Chondrocyte (in vitro differentiated cells): ENCODE results near the gene TYRP1. TPM values are rescaled to one million over a fixed set of nuclear protein-coding genes. Genes with fewer than 3 reads are reported as not detected.

Experiments
- DNase-seq: peaks from one replicate; pipeline ENCODE4 v3.0.0; 2021; ENCODE audit warnings: mixed read lengths, low spot score
- H3K27ac Mint-ChIP-seq: one replicate; pipeline ENCODE4 v1.8.0; 2021; ENCODE audit warnings: mild to moderate bottlenecking, moderate library complexity, mixed read lengths; ENCODE audit not compliant: unreplicated experiment
- H3K27me3 Mint-ChIP-seq: 2 replicates; pipeline ENCODE4 v1.8.0; 2021; ENCODE audit warnings: low read depth, mixed read lengths
- H3K36me3 Mint-ChIP-seq: 2 replicates; pipeline ENCODE4 v1.8.0; 2021; ENCODE audit warnings: low read depth, mixed read lengths
- H3K4me1 Mint-ChIP-seq: 2 replicates; pipeline ENCODE4 v1.8.0; 2021; ENCODE audit warnings: low read depth, mild to moderate bottlenecking, mixed read lengths
- H3K4me3 Mint-ChIP-seq: one replicate; pipeline ENCODE4 v1.8.0; 2021; ENCODE audit warnings: mild to moderate bottlenecking, moderate library complexity, mixed read lengths; ENCODE audit not compliant: unreplicated experiment
- H3K9me3 Mint-ChIP-seq: 2 replicates; pipeline ENCODE4 v1.8.0; 2021; ENCODE audit warnings: low read depth, mixed read lengths
- total RNA-seq: library from RNA; stranded (reverse); gene quantifications from 3 replicates; pipeline ENCODE4 v1.2.1, GENCODE V29; 2021
- TF ChIP-seq, protein P1 (sequence below): fragments of 200-600 bp; sonication (generic); IDR thresholded peaks from 2 replicates; pipeline ENCODE4 v1.5.0; 2021; ENCODE audit warnings: antibody characterized with exemption, mild to moderate bottlenecking, moderate library complexity

The TYRP1 gene
- total RNA-seq, 1 donor from 2014 or later = 0.10 TPM

DNA sequence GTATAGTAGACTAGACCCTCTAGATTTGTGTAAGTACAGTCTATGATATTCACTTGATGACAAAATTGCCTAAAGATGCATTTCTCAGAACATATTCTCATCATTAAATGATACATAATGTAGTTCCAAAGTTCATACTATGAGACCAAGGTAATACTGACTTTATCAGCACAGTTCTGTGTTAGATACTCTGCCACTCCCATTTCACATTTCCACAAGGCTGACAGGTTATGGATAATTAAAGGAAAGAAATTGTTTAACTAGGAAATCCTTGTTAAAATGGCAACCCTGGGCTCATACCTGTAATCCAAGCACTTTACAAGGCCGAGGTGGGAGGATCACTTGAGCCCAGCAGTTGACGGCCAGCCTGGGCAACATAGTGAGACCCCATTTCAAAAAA, 33.6 kb downstream of the TYRP1 start:
- DNase-seq = no peak
- Mint-ChIP-seq H3K36me3 (no peaks in the 10 kb centered on the region), H3K27ac (no peak overlapping the region), H3K27me3 (no peaks in the 10 kb centered on the region), H3K9me3 (peaks cover 2% of the 10 kb centered on the region), H3K4me3 (no peak overlapping the region), H3K4me1 (peaks cover 26% of the 10 kb centered on the region)
- TF ChIP-seq, protein P1, sequence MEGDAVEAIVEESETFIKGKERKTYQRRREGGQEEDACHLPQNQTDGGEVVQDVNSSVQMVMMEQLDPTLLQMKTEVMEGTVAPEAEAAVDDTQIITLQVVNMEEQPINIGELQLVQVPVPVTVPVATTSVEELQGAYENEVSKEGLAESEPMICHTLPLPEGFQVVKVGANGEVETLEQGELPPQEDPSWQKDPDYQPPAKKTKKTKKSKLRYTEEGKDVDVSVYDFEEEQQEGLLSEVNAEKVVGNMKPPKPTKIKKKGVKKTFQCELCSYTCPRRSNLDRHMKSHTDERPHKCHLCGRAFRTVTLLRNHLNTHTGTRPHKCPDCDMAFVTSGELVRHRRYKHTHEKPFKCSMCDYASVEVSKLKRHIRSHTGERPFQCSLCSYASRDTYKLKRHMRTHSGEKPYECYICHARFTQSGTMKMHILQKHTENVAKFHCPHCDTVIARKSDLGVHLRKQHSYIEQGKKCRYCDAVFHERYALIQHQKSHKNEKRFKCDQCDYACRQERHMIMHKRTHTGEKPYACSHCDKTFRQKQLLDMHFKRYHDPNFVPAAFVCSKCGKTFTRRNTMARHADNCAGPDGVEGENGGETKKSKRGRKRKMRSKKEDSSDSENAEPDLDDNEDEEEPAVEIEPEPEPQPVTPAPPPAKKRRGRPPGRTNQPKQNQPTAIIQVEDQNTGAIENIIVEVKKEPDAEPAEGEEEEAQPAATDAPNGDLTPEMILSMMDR = no peak

DNA sequence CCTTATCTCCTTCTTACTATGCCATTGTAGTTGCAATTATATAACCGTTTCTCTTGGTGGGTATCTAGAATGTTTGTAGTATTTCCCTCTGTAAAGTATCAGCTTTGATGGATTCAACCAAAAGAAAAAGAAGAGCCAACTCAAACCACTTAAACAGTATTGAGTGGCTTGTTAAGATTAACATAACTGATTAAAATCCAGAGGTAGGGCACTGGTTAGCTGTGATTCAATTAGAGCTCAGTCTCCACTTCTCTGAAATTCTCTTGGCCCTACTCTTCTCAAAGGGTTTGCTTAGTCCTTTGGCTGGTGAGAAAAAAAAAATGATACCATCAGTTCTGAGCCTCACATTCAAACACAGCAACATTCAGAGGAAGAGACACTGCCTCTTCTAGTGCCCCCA, 37.0 kb downstream of the TYRP1 start:
- no peak overlapping the region for H3K27ac Mint-ChIP-seq
- TF ChIP-seq, protein P1 = no peak
- no peak overlapping the region for H3K4me3 Mint-ChIP-seq
- DNase-seq = no peak
- H3K4me1 Mint-ChIP-seq = no peaks in the 10 kb centered on the region
- H3K36me3 Mint-ChIP-seq = peaks cover 2% of the 10 kb centered on the region
- peaks cover 12% of the 10 kb centered on the region for H3K9me3 Mint-ChIP-seq
- H3K27me3 Mint-ChIP-seq = no peaks in the 10 kb centered on the region

DNA sequence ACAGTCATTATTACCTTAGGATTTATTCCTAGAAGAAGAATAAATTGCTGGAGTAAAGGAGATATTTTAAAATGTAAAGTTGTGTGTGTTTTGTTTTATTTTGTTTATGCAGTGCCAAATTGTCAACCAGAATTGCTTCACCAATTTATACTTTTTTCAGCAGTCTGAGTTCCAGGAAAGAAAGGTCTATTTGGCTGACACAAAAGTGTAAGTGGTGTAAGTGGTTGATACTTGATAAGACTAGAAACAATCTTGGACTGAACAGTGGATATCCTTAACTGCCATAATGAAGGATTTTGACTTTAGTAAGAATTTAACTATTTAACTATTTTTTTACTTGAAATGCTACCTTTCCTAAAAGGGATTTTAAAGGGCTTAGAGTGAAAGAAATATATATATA, 37.7 kb downstream of the TYRP1 start:
- Mint-ChIP-seq H3K9me3 (peaks cover 12% of the 10 kb centered on the region), H3K4me1 (no peaks in the 10 kb centered on the region), H3K36me3 (peaks cover 2% of the 10 kb centered on the region), H3K4me3 (no peak overlapping the region), H3K27me3 (no peaks in the 10 kb centered on the region), H3K27ac (no peak overlapping the region)
- TF ChIP-seq, protein P1 = no peak
- no peak for DNase-seq

DNA sequence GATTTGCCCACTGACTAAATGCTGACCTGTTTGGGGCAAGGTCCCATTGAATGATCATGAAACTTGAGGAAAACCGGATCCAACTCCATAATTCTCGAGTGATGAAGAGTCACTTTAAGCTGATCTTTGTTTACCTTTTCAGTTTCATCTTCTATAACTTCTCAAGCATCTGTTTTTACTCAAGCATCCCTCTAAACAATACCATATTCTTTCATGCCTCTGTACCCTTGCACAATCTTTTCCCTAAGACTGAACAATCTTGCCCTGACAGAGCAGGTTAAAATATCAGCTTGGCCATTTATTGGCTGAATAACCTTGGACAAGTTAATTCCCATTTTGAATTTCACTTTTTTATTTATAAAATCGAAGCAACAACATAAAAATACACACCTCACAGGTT, 39.8 kb downstream of the TYRP1 start:
- no peaks in the 10 kb centered on the region for H3K4me1 Mint-ChIP-seq

DNA sequence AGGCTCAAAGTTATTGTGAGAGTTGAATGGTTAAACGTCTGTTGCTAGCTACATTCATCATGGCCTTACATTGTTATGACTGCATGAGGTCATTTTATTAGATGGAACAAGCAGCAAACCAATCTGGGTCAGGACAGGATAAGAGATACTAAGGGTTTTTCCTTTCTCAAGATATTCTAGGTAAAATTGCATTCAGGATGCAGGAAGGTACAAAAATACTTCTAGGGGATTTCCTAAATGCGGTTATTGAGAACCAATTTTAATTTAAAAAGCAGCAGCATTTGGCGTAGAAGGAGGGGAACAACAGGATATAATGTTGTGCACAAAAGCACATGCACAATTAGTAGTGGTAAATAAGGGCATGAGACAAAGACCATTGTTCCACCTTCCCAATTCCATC, 42.5 kb downstream of the TYRP1 start:
- TF ChIP-seq, protein P1 = no peak
- peaks cover 12% of the 10 kb centered on the region for H3K9me3 Mint-ChIP-seq
- peaks cover 5% of the 10 kb centered on the region for H3K4me1 Mint-ChIP-seq
- no peak overlapping the region for H3K4me3 Mint-ChIP-seq
- no peaks in the 10 kb centered on the region for H3K27me3 Mint-ChIP-seq
- peaks cover 2% of the 10 kb centered on the region for H3K36me3 Mint-ChIP-seq
- no peak for DNase-seq
- no peak overlapping the region for H3K27ac Mint-ChIP-seq

More for the DNA sequence above, 39.8 kb downstream of the TYRP1 start:
- H3K27me3 Mint-ChIP-seq = no peaks in the 10 kb centered on the region
- H3K4me3 Mint-ChIP-seq = no peak overlapping the region
- H3K36me3 Mint-ChIP-seq = peaks cover 2% of the 10 kb centered on the region
- H3K9me3 Mint-ChIP-seq = peaks cover 12% of the 10 kb centered on the region
- no peak overlapping the region for H3K27ac Mint-ChIP-seq
- no peak for DNase-seq
- TF ChIP-seq, protein P1 = no peak
